Measurements from ENCODE around the gene TRIM7. TPM values are rescaled to one million over a fixed set of nuclear protein-coding genes. Genes with fewer than 3 reads are reported as not detected.

TRIM7 gene
- total and polyA plus RNA-seq, 8 donors: 0.45 to 20.4 (median 3.4) TPM; not detected in 1

GRCh38 chr5:181160152-181160754, 44.7 kb downstream of the TRIM7 start:
- H3K4me1 ChIP-seq: peaks cover 0 to 16% (median 4%) of the 10 kb centered on the region in 4 donors
- intact Hi-C loops (cut with DNase I; ENCODE audit: low total_unique reads): no loop called here
- peak overlapping the region in 3 of 4 donors; percentile 9 to 15 (median 13) for H3K4me3 ChIP-seq
- peak in 1 of 2 donors; percentile 64 for DNase-seq
- WGBS, 5 donors: 45 to 83% (median 67%) methylated on average over 13 to 20 of the region's 21 CpGs
- peak overlapping the region; percentile 12 to 81 (median 63) for H3K27ac ChIP-seq
- no peaks in the 10 kb centered on the region for H3K9me3 ChIP-seq
- H3K27me3 ChIP-seq: peaks cover 0 to 55% (median 16%) of the 10 kb centered on the region in 3 donors
- H3K36me3 ChIP-seq: no peaks in the 10 kb centered on the region
- no peak for TF ChIP-seq POLR2AphosphoS5 (IDR thresholded peaks at IDR 0.05)
- TF ChIP-seq POLR2A (IDR thresholded peaks at IDR 0.05): no peak
- TF ChIP-seq, protein P1, sequence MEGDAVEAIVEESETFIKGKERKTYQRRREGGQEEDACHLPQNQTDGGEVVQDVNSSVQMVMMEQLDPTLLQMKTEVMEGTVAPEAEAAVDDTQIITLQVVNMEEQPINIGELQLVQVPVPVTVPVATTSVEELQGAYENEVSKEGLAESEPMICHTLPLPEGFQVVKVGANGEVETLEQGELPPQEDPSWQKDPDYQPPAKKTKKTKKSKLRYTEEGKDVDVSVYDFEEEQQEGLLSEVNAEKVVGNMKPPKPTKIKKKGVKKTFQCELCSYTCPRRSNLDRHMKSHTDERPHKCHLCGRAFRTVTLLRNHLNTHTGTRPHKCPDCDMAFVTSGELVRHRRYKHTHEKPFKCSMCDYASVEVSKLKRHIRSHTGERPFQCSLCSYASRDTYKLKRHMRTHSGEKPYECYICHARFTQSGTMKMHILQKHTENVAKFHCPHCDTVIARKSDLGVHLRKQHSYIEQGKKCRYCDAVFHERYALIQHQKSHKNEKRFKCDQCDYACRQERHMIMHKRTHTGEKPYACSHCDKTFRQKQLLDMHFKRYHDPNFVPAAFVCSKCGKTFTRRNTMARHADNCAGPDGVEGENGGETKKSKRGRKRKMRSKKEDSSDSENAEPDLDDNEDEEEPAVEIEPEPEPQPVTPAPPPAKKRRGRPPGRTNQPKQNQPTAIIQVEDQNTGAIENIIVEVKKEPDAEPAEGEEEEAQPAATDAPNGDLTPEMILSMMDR (IDR thresholded peaks at IDR 0.05): no peak
- no peak for TF ChIP-seq EP300 (IDR thresholded peaks at IDR 0.05)

DNA sequence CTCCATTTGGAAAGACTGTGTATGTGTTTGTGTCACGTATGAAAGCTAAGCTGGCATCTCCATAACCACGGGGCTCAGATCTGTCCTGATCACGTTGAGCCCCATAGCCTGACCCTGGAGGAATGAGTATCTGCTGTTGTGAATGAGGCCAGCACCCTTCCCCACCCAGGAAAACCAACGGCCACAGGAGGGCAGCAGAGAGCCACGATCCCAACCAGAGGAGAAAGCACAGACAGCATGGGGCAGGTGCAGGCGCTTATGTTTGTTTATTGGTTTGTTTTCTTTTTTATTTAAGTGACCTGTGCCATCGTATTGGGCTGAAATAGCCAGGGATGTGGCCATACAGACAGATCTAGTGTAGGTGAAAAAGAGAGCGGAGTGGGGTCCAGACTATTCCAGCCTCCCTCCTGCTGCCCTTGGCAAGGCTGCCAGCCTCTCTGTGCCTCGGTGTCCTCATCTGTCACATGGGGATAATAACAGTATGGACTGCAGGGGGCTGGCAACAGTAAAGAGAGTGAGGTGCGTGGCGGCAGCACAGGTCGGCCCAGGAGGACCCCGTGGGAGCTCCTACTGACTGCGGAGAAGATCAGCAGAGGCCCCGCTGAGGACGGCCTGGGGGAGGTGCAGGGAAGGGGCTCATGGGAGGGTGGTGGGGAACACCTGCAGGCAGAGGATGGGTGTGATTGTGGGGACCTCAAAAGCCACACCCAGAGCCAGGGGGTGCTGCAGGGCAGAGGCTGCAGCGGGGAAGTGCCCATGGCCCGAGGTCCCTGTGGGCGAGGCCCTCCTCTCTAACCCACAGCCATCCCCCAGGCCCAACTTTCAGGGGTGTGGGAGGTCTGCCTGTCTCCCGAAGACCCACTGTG, 45.5 kb downstream of the TRIM7 start:
- WGBS, 5 donors: 48 to 54% (median 53%) methylated on average over 17 to 20 of the region's 20 CpGs
- TF ChIP-seq, protein P1 (IDR thresholded peaks at IDR 0.05): peak in 5 of 7 experiments; percentile 69 to 88 (median 76)
- TF ChIP-seq POLR2AphosphoS5 (IDR thresholded peaks at IDR 0.05): peak in 1 of 3 donors; percentile 54
- no peak for TF ChIP-seq EP300 (IDR thresholded peaks at IDR 0.05)
- no peaks in the 10 kb centered on the region for H3K36me3 ChIP-seq
- H3K4me3 ChIP-seq: no peak overlapping the region
- H3K9me3 ChIP-seq: no peaks in the 10 kb centered on the region
- peak overlapping the region in 4 of 5 donors; percentile 49 to 81 (median 71) for H3K27ac ChIP-seq
- peaks cover 0 to 16% (median 4%) of the 10 kb centered on the region in 4 donors for H3K4me1 ChIP-seq
- intact Hi-C loops (cut with DNase I; ENCODE audit: low total_unique reads): loop anchor here (10.0 kb wide), 1 partner anchor 295 kb away; the partner anchor contains the start of gene ZFP62
- peaks cover 0 to 47% (median 13%) of the 10 kb centered on the region in 3 donors for H3K27me3 ChIP-seq
- DNase-seq: peak; percentile 90 to 92

DNA sequence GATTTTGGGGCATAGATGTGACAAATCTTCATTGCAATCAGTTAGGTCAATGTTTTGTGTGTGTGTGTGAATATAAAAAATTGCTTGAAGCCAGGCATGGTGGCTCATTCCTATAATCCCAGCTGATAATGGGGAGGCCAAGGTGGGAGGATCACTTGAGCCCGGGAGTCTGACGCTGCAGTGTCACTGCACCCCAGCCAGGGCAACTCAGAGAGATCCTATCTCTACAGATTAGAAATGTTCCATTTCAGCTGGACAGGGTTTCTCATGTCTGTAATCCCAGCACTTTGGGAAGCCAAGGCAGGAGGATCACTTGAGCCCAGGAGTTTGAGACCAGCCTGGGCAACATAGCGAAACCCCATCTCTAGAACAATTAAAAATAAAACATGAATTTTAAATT, 46.1 kb downstream of the TRIM7 start:
- Histone ChIP-seq H3K27ac (no peak overlapping the region), H3K4me1 (peaks cover 0 to 16% (median 4%) of the 10 kb centered on the region in 4 donors), H3K4me3 (no peak overlapping the region), H3K27me3 (peaks cover 0 to 41% (median 9%) of the 10 kb centered on the region in 3 donors), H3K36me3 (no peaks in the 10 kb centered on the region), H3K9me3 (no peaks in the 10 kb centered on the region)
- intact Hi-C loops (cut with DNase I; ENCODE audit: low total_unique reads): loop anchor here (10.0 kb wide), 1 partner anchor 294 kb away; the partner anchor contains the start of gene ZFP62
- WGBS, 5 donors: 86 to 98% (median 96%) methylated on average over 3 of the region's 3 CpGs
- no peak for DNase-seq
- no peak for TF ChIP-seq EP300 (IDR thresholded peaks at IDR 0.05)
- no peak for TF ChIP-seq POLR2AphosphoS5 (IDR thresholded peaks at IDR 0.05)

- Histone ChIP-seq H3K27ac (no peak overlapping the region), H3K4me1 (peaks cover 0 to 16% (median 4%) of the 10 kb centered on the region in 4 donors), H3K4me3 (no peak overlapping the region), H3K9me3 (no peaks in the 10 kb centered on the region), H3K36me3 (no peaks in the 10 kb centered on the region), H3K27me3 (peaks cover 0 to 23% (median 5%) of the 10 kb centered on the region in 3 donors)
- intact Hi-C loops (cut with DNase I; ENCODE audit: low total_unique reads): loop anchor here (10.0 kb wide), 1 partner anchor 292 kb away; the partner anchor contains the start of gene ZFP62
- 38 to 47% (median 43%) methylated on average over 3 of the region's 3 CpGs for WGBS, 5 donors
- no peak for TF ChIP-seq POLR2AphosphoS5 (IDR thresholded peaks at IDR 0.05)
- TF ChIP-seq, protein P1 (IDR thresholded peaks at IDR 0.05): no peak
- TF ChIP-seq EP300 (IDR thresholded peaks at IDR 0.05): no peak
- no peak for TF ChIP-seq POLR2A (IDR thresholded peaks at IDR 0.05)
- no peak for DNase-seq
These were observed 48.2 kb downstream of the TRIM7 start for GRCh38 chr5:181156758-181157157.

All from stomach (tissue), 9 donors.